ENCODE data around the gene CASP8.

The CASP8 gene

GRCh38 chr2:201275069-201275468, 14.7 kb downstream of the CASP8 start:
- ATAC-seq, result no peak
- TF ChIP-seq ZNF70 (CRISPR knock-in tag; IDR thresholded peaks at IDR 0.05) (no peak), RARB (CRISPR knock-in tag; IDR thresholded peaks at IDR 0.05) (no peak), ZC3H10 (CRISPR knock-in tag; IDR thresholded peaks at IDR 0.05) (no peak), CREB5 (CRISPR knock-in tag; IDR thresholded peaks at IDR 0.05; ENCODE audit: low read depth) (no peak), TSHZ2 (CRISPR knock-in tag; IDR thresholded peaks at IDR 0.05) (no peak), CSRNP3 (CRISPR knock-in tag; IDR thresholded peaks at IDR 0.05) (no peak), CSDC2 (CRISPR knock-in tag; IDR thresholded peaks at IDR 0.05) (no peak), ZNF565 (CRISPR knock-in tag; conservative IDR thresholded peaks at IDR 0.05; ENCODE audit: low read depth) (no peak), ZFP30 (CRISPR knock-in tag; IDR thresholded peaks at IDR 0.05) (no peak), TOX (CRISPR knock-in tag; IDR thresholded peaks at IDR 0.05; ENCODE audit: borderline replicate concordance) (no peak), GLIS3 (CRISPR knock-in tag; IDR thresholded peaks at IDR 0.05) (no peak), BACH2 (CRISPR knock-in tag; IDR thresholded peaks at IDR 0.05; ENCODE audit: borderline replicate concordance) (no peak)

GRCh38 chr2:201275990-201276389, 15.7 kb downstream of the CASP8 start:
- ATAC-seq, result no peak
- TF ChIP-seq TSHZ2 (CRISPR knock-in tag; IDR thresholded peaks at IDR 0.05), result no peak
- no peak for TF ChIP-seq ESRRG (CRISPR knock-in tag; IDR thresholded peaks at IDR 0.05)
- TF ChIP-seq RARB (CRISPR knock-in tag; IDR thresholded peaks at IDR 0.05), result no peak
- no peak for TF ChIP-seq ARNTL (CRISPR knock-in tag; IDR thresholded peaks at IDR 0.05; ENCODE audit: borderline replicate concordance, low read depth)
- TF ChIP-seq ZNF70 (CRISPR knock-in tag; IDR thresholded peaks at IDR 0.05), result no peak
- TF ChIP-seq CSRNP3 (CRISPR knock-in tag; IDR thresholded peaks at IDR 0.05), result no peak
- TF ChIP-seq, protein P1, sequence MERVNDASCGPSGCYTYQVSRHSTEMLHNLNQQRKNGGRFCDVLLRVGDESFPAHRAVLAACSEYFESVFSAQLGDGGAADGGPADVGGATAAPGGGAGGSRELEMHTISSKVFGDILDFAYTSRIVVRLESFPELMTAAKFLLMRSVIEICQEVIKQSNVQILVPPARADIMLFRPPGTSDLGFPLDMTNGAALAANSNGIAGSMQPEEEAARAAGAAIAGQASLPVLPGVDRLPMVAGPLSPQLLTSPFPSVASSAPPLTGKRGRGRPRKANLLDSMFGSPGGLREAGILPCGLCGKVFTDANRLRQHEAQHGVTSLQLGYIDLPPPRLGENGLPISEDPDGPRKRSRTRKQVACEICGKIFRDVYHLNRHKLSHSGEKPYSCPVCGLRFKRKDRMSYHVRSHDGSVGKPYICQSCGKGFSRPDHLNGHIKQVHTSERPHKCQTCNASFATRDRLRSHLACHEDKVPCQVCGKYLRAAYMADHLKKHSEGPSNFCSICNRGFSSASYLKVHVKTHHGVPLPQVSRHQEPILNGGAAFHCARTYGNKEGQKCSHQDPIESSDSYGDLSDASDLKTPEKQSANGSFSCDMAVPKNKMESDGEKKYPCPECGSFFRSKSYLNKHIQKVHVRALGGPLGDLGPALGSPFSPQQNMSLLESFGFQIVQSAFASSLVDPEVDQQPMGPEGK (CRISPR knock-in tag; IDR thresholded peaks at IDR 0.05; ENCODE audit: borderline replicate concordance), result no peak
- no peak for TF ChIP-seq TOX (CRISPR knock-in tag; IDR thresholded peaks at IDR 0.05; ENCODE audit: borderline replicate concordance)
- TF ChIP-seq PPARA (CRISPR knock-in tag; IDR thresholded peaks at IDR 0.05; ENCODE audit: borderline replicate concordance), result no peak
- no peak for TF ChIP-seq CREB5 (CRISPR knock-in tag; IDR thresholded peaks at IDR 0.05; ENCODE audit: low read depth)
- TF ChIP-seq ZNF565 (CRISPR knock-in tag; conservative IDR thresholded peaks at IDR 0.05; ENCODE audit: low read depth), result no peak
- TF ChIP-seq GLIS3 (CRISPR knock-in tag; IDR thresholded peaks at IDR 0.05), result no peak
- TF ChIP-seq TCF4 (CRISPR knock-in tag; IDR thresholded peaks at IDR 0.05; ENCODE audit: borderline replicate concordance), result no peak
- no peak for TF ChIP-seq ZC3H10 (CRISPR knock-in tag; IDR thresholded peaks at IDR 0.05)
- TF ChIP-seq ISL1 (CRISPR knock-in tag; IDR thresholded peaks at IDR 0.05), result no peak
